Panc1 (cell line): ENCODE data around the gene GOLGA2. TPM values are rescaled to one million over a fixed set of nuclear protein-coding genes. Genes with fewer than 3 reads are reported as not detected.
A peak's percentile ranks its signal among the peaks of the same experiment; 100 is the strongest.

Experiments
- ATAC-seq: fragments of 200-7000 bp; cut with Tn5 transposase; 2 replicates; pipeline ENCODE4 v1.9.1; 2020; ENCODE audit warnings: mild to moderate bottlenecking, moderate library complexity
- BruUV-seq: library from RNA; stranded (reverse); fragments of 400-500 nt; replicated peaks from 2 replicates; lab custom pipeline; 2021; lab: Mats Ljungman, UMichigan
- CTCF ChIA-PET: fragments of 300-600 bp; sonication (Branson Sonifier 250); formaldehyde crosslinking; loops from one replicate; lab custom pipeline; 2022; ENCODE audit warnings: antibody characterized with exemption; lab: Charles Lee
- POLR2A ChIA-PET: fragments of 300-600 bp; sonication (Branson Sonifier 250); formaldehyde crosslinking; loops from one replicate; lab custom pipeline; 2022; ENCODE audit warnings: antibody characterized with exemption; lab: Charles Lee
- DNase-seq: peaks from one replicate; pipeline ENCODE4 v3.0.0-alpha.2; 2010; ENCODE audit warnings: low read depth, low spot score
- H3K27ac ChIP-seq: 2 replicates; pipeline ENCODE4 v1.5.1; 2011; ENCODE audit warnings: mild to moderate bottlenecking, low read length, inconsistent platforms
- H3K27me3 ChIP-seq: fragments of 200-500 bp; sonication (Bioruptor generic); 2 replicates; pipeline ENCODE4 v1.6.0; 2014; ENCODE audit warnings: low read length, inconsistent platforms; ENCODE audit not compliant: control insufficient read depth, insufficient read depth
- H3K36me3 ChIP-seq: fragments of 200-500 bp; sonication (Bioruptor generic); 2 replicates; pipeline ENCODE4 v1.5.1; 2014; ENCODE audit warnings: inconsistent platforms, mild to moderate bottlenecking, low read length, moderate library complexity; ENCODE audit not compliant: control insufficient read depth, insufficient read depth
- H3K4me1 ChIP-seq: 2 replicates; pipeline ENCODE4 v1.5.1; 2011; ENCODE audit warnings: inconsistent platforms, mild to moderate bottlenecking, low read length, moderate library complexity; ENCODE audit not compliant: control insufficient read depth, insufficient read depth
- H3K4me3 ChIP-seq, 2 experiments: 2 replicates each; pipeline ENCODE4 v1.5.1; 2011 to 2012; ENCODE audit warnings: low read depth in 2 of 2, low read length in 2 of 2, mild to moderate bottlenecking in 2 of 2, inconsistent platforms in 1 of 2, moderate library complexity in 1 of 2
- H3K9me3 ChIP-seq: fragments of 200-500 bp; sonication (Bioruptor generic); 2 replicates; pipeline ENCODE4 v1.5.1; 2014; ENCODE audit warnings: low read depth, mild to moderate bottlenecking, inconsistent platforms, low read length, moderate library complexity; ENCODE audit not compliant: control insufficient read depth, insufficient read depth
- POLR2AphosphoS5 ChIP-seq: IDR thresholded peaks from 2 replicates; pipeline ENCODE4 v1.6.1; 2012; ENCODE audit warnings: mild to moderate bottlenecking, low read depth, low read length, moderate library complexity
- SIN3A ChIP-seq: IDR thresholded peaks from 2 replicates; pipeline ENCODE4 v1.6.1; 2012; ENCODE audit warnings: low read depth, mild to moderate bottlenecking, low read length, moderate library complexity, borderline replicate concordance; ENCODE audit not compliant: insufficient read depth
- TCF7L2 ChIP-seq: IDR thresholded peaks from 2 replicates; pipeline ENCODE4 v1.6.1; 2011; ENCODE audit warnings: mild to moderate bottlenecking, low read depth, low read length, inconsistent platforms
- in situ Hi-C: cut with HindIII; loops from 2 replicates; pipeline ENCODE4 v1.10.0; 2016; ENCODE audit warnings: low sequenced_read_pairs, low pct_unique_long_range_greater_than_20kb
- intact Hi-C: fragments of 100-400 bp; cut with micrococcal nuclease; formaldehyde crosslinking; loops from one replicate; pipeline ENCODE4 v1.10.0; 2022; ENCODE audit not compliant: unreplicated experiment
- total RNA-seq: library from RNA; stranded (reverse); gene quantifications from one replicate; pipeline ENCODE4 v1.2.1, GENCODE V29; 2021; ENCODE audit not compliant: unreplicated experiment
- TF ChIP-seq, protein P1 (sequence below), 2 experiments: IDR thresholded peaks; 2 replicates each; pipeline ENCODE4 v1.6.1; 2011 to 2012; ENCODE audit warnings: low read depth in 2 of 2, control low read depth in 1 of 2, low read length in 1 of 2, mild to moderate bottlenecking in 1 of 2, moderate library complexity in 1 of 2; ENCODE audit not compliant: insufficient read depth in 1 of 2
- TF ChIP-seq, protein P2 (sequence below): fragments of 450-650 bp; IDR thresholded peaks from 2 replicates; pipeline ENCODE4 v1.5.1; 2017; ENCODE audit warnings: mild to moderate bottlenecking

The GOLGA2 gene
- total RNA-seq, 1 experiment from 2014 or later = 69.6 TPM

DNA sequence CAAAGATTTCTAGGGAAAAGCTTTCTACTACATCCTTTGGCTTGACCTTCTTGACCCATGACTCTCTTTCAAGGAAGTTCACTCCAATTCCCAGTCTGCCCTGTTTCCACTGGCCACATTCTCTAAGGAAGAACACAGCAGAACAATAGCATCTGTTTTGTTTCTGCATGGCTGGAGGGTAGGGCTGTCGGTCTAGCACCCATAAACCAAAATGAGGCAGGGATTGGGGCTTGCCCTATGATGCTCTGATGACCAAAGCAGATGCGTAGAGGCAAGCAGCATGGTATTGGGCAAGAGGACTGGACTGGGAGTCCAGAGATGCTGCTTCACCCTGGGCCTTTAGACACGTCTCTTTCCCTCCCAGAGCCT is 24.1 kb downstream of the GOLGA2 start:
- H3K9me3 ChIP-seq = no peaks in the 10 kb centered on the region
- H3K27ac ChIP-seq = no peak overlapping the region

DNA sequence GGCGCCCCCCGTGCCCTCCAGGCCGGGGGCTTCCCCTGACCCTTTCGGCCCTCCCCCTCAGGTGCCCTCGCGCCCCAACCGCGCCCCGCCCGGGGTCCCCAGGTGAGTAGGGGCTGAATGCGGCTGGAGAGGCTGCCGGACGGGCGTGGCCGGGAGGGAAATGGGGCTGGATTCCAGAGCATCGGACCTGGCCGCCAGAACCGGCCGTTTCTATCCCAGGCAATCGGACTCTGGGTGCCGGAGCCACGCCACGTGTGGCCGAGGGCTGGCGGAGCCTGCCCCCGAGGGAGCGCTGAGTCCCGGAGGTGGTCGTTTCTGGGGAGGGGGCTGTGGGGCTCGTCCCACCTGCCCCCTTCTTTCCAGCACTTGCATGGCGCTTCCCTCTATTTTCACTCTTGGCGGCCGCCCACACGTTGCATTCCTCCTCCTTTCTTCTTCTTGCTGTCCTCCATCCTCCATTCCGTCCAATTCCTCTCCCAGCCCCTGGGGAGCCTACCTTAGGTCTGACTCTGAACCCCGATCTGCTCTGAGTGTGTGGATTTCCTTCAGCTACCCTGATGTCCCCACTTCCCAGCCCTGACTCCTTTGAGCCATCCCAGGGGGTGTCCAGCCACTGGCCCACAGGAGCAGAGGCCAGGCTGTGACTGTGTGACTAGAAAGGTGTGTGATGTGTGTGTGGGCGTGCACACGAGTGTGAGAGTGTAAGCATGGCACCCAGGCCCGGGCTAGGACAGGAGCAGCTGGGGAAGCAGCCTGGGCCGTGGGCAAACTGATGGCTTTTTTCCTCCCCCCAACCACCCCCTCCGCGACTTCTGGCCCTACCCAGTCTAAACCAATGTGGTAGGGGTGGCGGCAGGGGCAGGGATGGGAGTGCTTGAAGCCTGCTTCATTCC is 24.7 kb downstream of the GOLGA2 start:
- ATAC-seq (no peak), DNase-seq (no peak)
- H3K4me1 ChIP-seq = no peaks in the 10 kb centered on the region
- H3K4me3 ChIP-seq = peak overlapping the region; percentile 32 to 40
- no peaks in the 10 kb centered on the region for H3K27me3 ChIP-seq
- POLR2A ChIA-PET = interaction anchor here (0.6 kb wide), 2 partner anchors 54 to 59 kb away, joined by 3 read pairs; no protein-coding TSS in a partner anchor
- H3K9me3 ChIP-seq = no peaks in the 10 kb centered on the region
- H3K27ac ChIP-seq = no peak overlapping the region
- intact Hi-C loops = no loop called here
- TF ChIP-seq TCF7L2 (no peak), SIN3A (no peak), POLR2AphosphoS5 (no peak)
- TF ChIP-seq, protein P1, sequence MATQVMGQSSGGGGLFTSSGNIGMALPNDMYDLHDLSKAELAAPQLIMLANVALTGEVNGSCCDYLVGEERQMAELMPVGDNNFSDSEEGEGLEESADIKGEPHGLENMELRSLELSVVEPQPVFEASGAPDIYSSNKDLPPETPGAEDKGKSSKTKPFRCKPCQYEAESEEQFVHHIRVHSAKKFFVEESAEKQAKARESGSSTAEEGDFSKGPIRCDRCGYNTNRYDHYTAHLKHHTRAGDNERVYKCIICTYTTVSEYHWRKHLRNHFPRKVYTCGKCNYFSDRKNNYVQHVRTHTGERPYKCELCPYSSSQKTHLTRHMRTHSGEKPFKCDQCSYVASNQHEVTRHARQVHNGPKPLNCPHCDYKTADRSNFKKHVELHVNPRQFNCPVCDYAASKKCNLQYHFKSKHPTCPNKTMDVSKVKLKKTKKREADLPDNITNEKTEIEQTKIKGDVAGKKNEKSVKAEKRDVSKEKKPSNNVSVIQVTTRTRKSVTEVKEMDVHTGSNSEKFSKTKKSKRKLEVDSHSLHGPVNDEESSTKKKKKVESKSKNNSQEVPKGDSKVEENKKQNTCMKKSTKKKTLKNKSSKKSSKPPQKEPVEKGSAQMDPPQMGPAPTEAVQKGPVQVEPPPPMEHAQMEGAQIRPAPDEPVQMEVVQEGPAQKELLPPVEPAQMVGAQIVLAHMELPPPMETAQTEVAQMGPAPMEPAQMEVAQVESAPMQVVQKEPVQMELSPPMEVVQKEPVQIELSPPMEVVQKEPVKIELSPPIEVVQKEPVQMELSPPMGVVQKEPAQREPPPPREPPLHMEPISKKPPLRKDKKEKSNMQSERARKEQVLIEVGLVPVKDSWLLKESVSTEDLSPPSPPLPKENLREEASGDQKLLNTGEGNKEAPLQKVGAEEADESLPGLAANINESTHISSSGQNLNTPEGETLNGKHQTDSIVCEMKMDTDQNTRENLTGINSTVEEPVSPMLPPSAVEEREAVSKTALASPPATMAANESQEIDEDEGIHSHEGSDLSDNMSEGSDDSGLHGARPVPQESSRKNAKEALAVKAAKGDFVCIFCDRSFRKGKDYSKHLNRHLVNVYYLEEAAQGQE (IDR thresholded peaks at IDR 0.05; ENCODE audit: insufficient read depth in 1 of 2, low read depth in 2 of 2, low read length in 1 of 2) = no peak
- TF ChIP-seq, protein P2, sequence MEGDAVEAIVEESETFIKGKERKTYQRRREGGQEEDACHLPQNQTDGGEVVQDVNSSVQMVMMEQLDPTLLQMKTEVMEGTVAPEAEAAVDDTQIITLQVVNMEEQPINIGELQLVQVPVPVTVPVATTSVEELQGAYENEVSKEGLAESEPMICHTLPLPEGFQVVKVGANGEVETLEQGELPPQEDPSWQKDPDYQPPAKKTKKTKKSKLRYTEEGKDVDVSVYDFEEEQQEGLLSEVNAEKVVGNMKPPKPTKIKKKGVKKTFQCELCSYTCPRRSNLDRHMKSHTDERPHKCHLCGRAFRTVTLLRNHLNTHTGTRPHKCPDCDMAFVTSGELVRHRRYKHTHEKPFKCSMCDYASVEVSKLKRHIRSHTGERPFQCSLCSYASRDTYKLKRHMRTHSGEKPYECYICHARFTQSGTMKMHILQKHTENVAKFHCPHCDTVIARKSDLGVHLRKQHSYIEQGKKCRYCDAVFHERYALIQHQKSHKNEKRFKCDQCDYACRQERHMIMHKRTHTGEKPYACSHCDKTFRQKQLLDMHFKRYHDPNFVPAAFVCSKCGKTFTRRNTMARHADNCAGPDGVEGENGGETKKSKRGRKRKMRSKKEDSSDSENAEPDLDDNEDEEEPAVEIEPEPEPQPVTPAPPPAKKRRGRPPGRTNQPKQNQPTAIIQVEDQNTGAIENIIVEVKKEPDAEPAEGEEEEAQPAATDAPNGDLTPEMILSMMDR = no peak
- H3K36me3 ChIP-seq = no peaks in the 10 kb centered on the region; the same call in 1 of the 2 replicates
- in situ Hi-C loops = no loop called here
- CTCF ChIA-PET = interaction anchor here (0.7 kb wide), 1 partner anchor 25 kb away, joined by 3 read pairs; the partner anchor contains the start of genes GOLGA2 and SWI5
- BruUV-seq = no TSS peak

More for the DNA sequence above, 24.1 kb downstream of the GOLGA2 start:
- Histone ChIP-seq H3K4me3 (no peak overlapping the region), H3K36me3 (no peaks in the 10 kb centered on the region; the same call in 1 of the 2 replicates), H3K4me1 (no peaks in the 10 kb centered on the region), H3K27me3 (no peaks in the 10 kb centered on the region)
- DNase-seq = no peak
- ChIA-PET POLR2A (interaction anchor here (0.6 kb wide), 1 partner anchor 53 kb away, joined by 3 read pairs; no protein-coding TSS in a partner anchor), CTCF (no interaction called here)
- ATAC-seq = no peak
- intact Hi-C loops (no loop called here), in situ Hi-C loops (no loop called here)
- TF ChIP-seq, protein P2 = no peak
- TF ChIP-seq POLR2AphosphoS5 (no peak), TCF7L2 (no peak), SIN3A (no peak)
- TF ChIP-seq, protein P1 (IDR thresholded peaks at IDR 0.05; ENCODE audit: insufficient read depth in 1 of 2, low read depth in 2 of 2, low read length in 1 of 2) = no peak
- BruUV-seq = no TSS peak
